SU-DHL-6 (cell line): ENCODE measurements around the gene KBTBD8.

Source experiments
- H2AFZ ChIP-seq: fragments of 200-600 bp; sonication (generic); 2 replicates; pipeline ENCODE4 v1.6.1; 2014; ENCODE audit warnings: low read depth, mild to moderate bottlenecking, moderate library complexity, mixed read lengths, antibody characterized with exemption, low read length; ENCODE audit not compliant: severe bottlenecking
- H3F3A ChIP-seq: fragments of 200-600 bp; shearing (Covaris generic); 2 replicates; pipeline ENCODE4 v1.6.0; 2016; ENCODE audit warnings: antibody characterized with exemption, mild to moderate bottlenecking; ENCODE audit not compliant: insufficient read depth
- H3K27ac ChIP-seq: fragments of 200-600 bp; sonication (generic); 2 replicates; pipeline ENCODE4 v1.5.1; 2016; ENCODE audit warnings: low read depth, mild to moderate bottlenecking, low read length, moderate library complexity, mixed read lengths
- H3K27me3 ChIP-seq: fragments of 200-600 bp; sonication (generic), shearing (Covaris generic); 2 replicates; pipeline ENCODE4 v1.6.0; 2014; ENCODE audit warnings: mild to moderate bottlenecking, low read length
- H3K36me3 ChIP-seq: fragments of 200-600 bp; sonication (generic); 2 replicates; pipeline ENCODE4 v1.6.1; 2014; ENCODE audit warnings: mild to moderate bottlenecking, low read length, mixed read lengths
- H3K4me2 ChIP-seq: fragments of 300-600, 200-600 bp; shearing (Covaris generic), sonication (generic); 2 replicates; pipeline ENCODE4 v1.6.0; 2014; ENCODE audit warnings: low read length, low read depth, mild to moderate bottlenecking; ENCODE audit not compliant: poor library complexity, severe bottlenecking
- H3K4me3 ChIP-seq: fragments of 200-600 bp; sonication (generic); 2 replicates; pipeline ENCODE4 v1.5.1; 2014; ENCODE audit warnings: antibody characterized with exemption, low read length, mild to moderate bottlenecking, mixed read lengths; ENCODE audit not compliant: insufficient read depth, poor library complexity, severe bottlenecking
- H3K79me2 ChIP-seq: fragments of 200-600 bp; sonication (generic); 2 replicates; pipeline ENCODE4 v1.6.1; 2014; ENCODE audit warnings: mild to moderate bottlenecking, low read length, moderate library complexity; ENCODE audit not compliant: insufficient read depth
- H3K9ac ChIP-seq: fragments of 200-600 bp; sonication (generic); 2 replicates; pipeline ENCODE4 v1.7.0; 2014; ENCODE audit warnings: mild to moderate bottlenecking, low read length
- H3K9me2 ChIP-seq: fragments of 200-600 bp; sonication (generic); replicated peaks from 2 replicates; pipeline ENCODE4 v1.6.1; 2014; ENCODE audit warnings: low read length; ENCODE audit not compliant: insufficient read depth
- H3K9me3 ChIP-seq: fragments of 200-600 bp; sonication (generic); 2 replicates; pipeline ENCODE4 v1.6.1; 2014; ENCODE audit warnings: low read length, mixed read lengths; ENCODE audit not compliant: insufficient read depth
- H4K20me1 ChIP-seq: fragments of 200-600 bp; sonication (generic); 2 replicates; pipeline ENCODE4 v1.6.1; 2014; ENCODE audit warnings: low read depth, mild to moderate bottlenecking, antibody characterized with exemption, low read length, moderate library complexity, mixed read lengths
- CTCF ChIP-seq: fragments of 200-600 bp; sonication (generic); IDR thresholded peaks from one replicate; pipeline ENCODE4 v1.5.1; 2017; ENCODE audit warnings: antibody characterized with exemption, mild to moderate bottlenecking, low read length, moderate library complexity; ENCODE audit not compliant: insufficient read depth, poor library complexity, severe bottlenecking
- EZH2phosphoT487 ChIP-seq: fragments of 200-600 bp; sonication (generic), shearing (Covaris generic); conservative IDR thresholded peaks from 2 replicates; pipeline ENCODE4 v1.6.1; 2018; ENCODE audit warnings: mild to moderate bottlenecking, antibody characterized with exemption, low read length, moderate library complexity, mixed read lengths

KBTBD8 gene

GRCh38 chr3:66952357-66952756 is 45.8 kb upstream of the KBTBD8 start:
- no peaks in the 10 kb centered on the region for H3K9me3 ChIP-seq
- no peak for TF ChIP-seq CTCF
- no peak for TF ChIP-seq EZH2phosphoT487
- H3K27ac ChIP-seq: no peak overlapping the region
- no peaks in the 10 kb centered on the region for H4K20me1 ChIP-seq
- no peaks in the 10 kb centered on the region for H3K79me2 ChIP-seq
- H3K9ac ChIP-seq: no peak overlapping the region
- H3F3A ChIP-seq: no peaks in the 10 kb centered on the region
- H3K4me3 ChIP-seq: no peak overlapping the region
- no peak overlapping the region for H2AFZ ChIP-seq
- no peaks in the 10 kb centered on the region for H3K9me2 ChIP-seq
- no peaks in the 10 kb centered on the region for H3K36me3 ChIP-seq
- H3K4me2 ChIP-seq: no peak overlapping the region
- H3K27me3 ChIP-seq: no peaks in the 10 kb centered on the region

- H2AFZ ChIP-seq: no peak overlapping the region
- H3K79me2 ChIP-seq: no peaks in the 10 kb centered on the region
- H3K27ac ChIP-seq: no peak overlapping the region
- H3K9ac ChIP-seq: no peak overlapping the region
- no peaks in the 10 kb centered on the region for H4K20me1 ChIP-seq
- H3K4me3 ChIP-seq: no peak overlapping the region
- no peaks in the 10 kb centered on the region for H3F3A ChIP-seq
- no peaks in the 10 kb centered on the region for H3K9me3 ChIP-seq
- no peak for TF ChIP-seq CTCF
- TF ChIP-seq EZH2phosphoT487: no peak
- H3K9me2 ChIP-seq: no peaks in the 10 kb centered on the region
- no peaks in the 10 kb centered on the region for H3K27me3 ChIP-seq
- H3K4me2 ChIP-seq: no peak overlapping the region
- H3K36me3 ChIP-seq: no peaks in the 10 kb centered on the region
Observed at GRCh38 chr3:66953934-66954445, 44.1 kb upstream of the KBTBD8 start.

- no peaks in the 10 kb centered on the region for H3K9me3 ChIP-seq
- H3K27me3 ChIP-seq: no peaks in the 10 kb centered on the region
- no peak overlapping the region for H2AFZ ChIP-seq
- no peaks in the 10 kb centered on the region for H3K36me3 ChIP-seq
- TF ChIP-seq CTCF (no peak), EZH2phosphoT487 (no peak)
- no peaks in the 10 kb centered on the region for H3F3A ChIP-seq
- no peak overlapping the region for H3K4me2 ChIP-seq
- no peaks in the 10 kb centered on the region for H3K79me2 ChIP-seq
- no peaks in the 10 kb centered on the region for H3K9me2 ChIP-seq
- H3K9ac ChIP-seq: no peak overlapping the region
- H4K20me1 ChIP-seq: no peaks in the 10 kb centered on the region
- H3K4me3 ChIP-seq: no peak overlapping the region
- H3K27ac ChIP-seq: no peak overlapping the region
Observed at GRCh38 chr3:66956742-66957141, 41.4 kb upstream of the KBTBD8 start.
